ENCODE data around the gene EIF2S2. TPM values are rescaled to one million over a fixed set of nuclear protein-coding genes. Genes with fewer than 3 reads are reported as not detected.

The EIF2S2 gene
- polyA plus RNA-seq, 2 of the 4 experiments (the other 2 are of a cell fraction), result 149 to 227 TPM

- TF ChIP-seq NR3C1 (IDR thresholded peaks at IDR 0.05) (no peak), MAZ (IDR thresholded peaks at IDR 0.05; ENCODE audit: borderline replicate concordance, low read depth, low read length) (no peak), SREBF2 (IDR thresholded peaks at IDR 0.05) (no peak), REST (IDR thresholded peaks at IDR 0.05) (no peak)
Observed at GRCh38 chr20:34110025-34110744, 1.9 kb downstream of the EIF2S2 start (continued).

- WGBS (ENCODE audit: missing lambda C conversion rate), result 90% methylated on average over 6 of the region's 6 CpGs
Observed at GRCh38 chr20:34109442-34109841, 2.6 kb downstream of the EIF2S2 start.

GRCh38 chr20:34108616-34109174 lies 3.3 kb downstream of the EIF2S2 start:
- TF ChIP-seq FOSL2 (IDR thresholded peaks at IDR 0.05) (no peak), FOSL2 (CRISPR knock-in tag; IDR thresholded peaks at IDR 0.05) (no peak), RFX5 (IDR thresholded peaks at IDR 0.05) (no peak), TP53 (CRISPR knock-in tag; IDR thresholded peaks at IDR 0.05) (no peak), EP300 (IDR thresholded peaks at IDR 0.05) (no peak), GATA3 (IDR thresholded peaks at IDR 0.05; ENCODE audit: borderline replicate concordance) (no peak), HMGXB4 (CRISPR knock-in tag; IDR thresholded peaks at IDR 0.05; ENCODE audit: borderline replicate concordance) (no peak), CEBPB (IDR thresholded peaks at IDR 0.05) (no peak), MAZ (IDR thresholded peaks at IDR 0.05; ENCODE audit: borderline replicate concordance, low read depth, low read length) (no peak), ZSCAN20 (CRISPR knock-in tag; IDR thresholded peaks at IDR 0.05) (no peak), EHF (CRISPR knock-in tag; IDR thresholded peaks at IDR 0.05) (no peak), PBX3 (IDR thresholded peaks at IDR 0.05) (no peak), TFCP2L1 (CRISPR knock-in tag; IDR thresholded peaks at IDR 0.05) (no peak), MAFK (IDR thresholded peaks at IDR 0.05; ENCODE audit: partially characterized antibody) (no peak), JUNB (IDR thresholded peaks at IDR 0.05) (no peak), MYC (IDR thresholded peaks at IDR 0.05; ENCODE audit: borderline replicate concordance, low read length) (no peak), NFE2L2 (conservative IDR thresholded peaks at IDR 0.05; ENCODE audit: low read length) (no peak), NR3C1 (IDR thresholded peaks at IDR 0.05) (no peak), ZC3H11A (IDR thresholded peaks at IDR 0.05) (no peak), ELK1 (IDR thresholded peaks at IDR 0.05; ENCODE audit: low read depth, low read length) (no peak)
- no peak overlapping the region for H3K4me3 ChIP-seq
- FAIRE-seq (no peak), ATAC-seq (no peak), DNase-seq (ENCODE audit: low read depth in 1 of 2, low spot score in 1 of 2) (no peak)
- H3K4me2 ChIP-seq, result peak overlapping the region; percentile 98
- peaks cover 41% of the 10 kb centered on the region; the same call in 2 of the 3 replicates for H3K4me1 ChIP-seq
- no peaks in the 10 kb centered on the region for H3K9me3 ChIP-seq
- WGBS (ENCODE audit: missing lambda C conversion rate), result 77% methylated on average over 4 of the region's 4 CpGs
- H3K27ac ChIP-seq, result no peak overlapping the region
- CTCF ChIA-PET, result interaction anchor here (0.6 to 1.8 kb wide), 4 partner anchors 9 to 397 kb away, joined by 3 to 8 read pairs (median 4); no protein-coding TSS in a partner anchor
- POLR2A ChIA-PET, result interaction anchor here (0.7 kb wide), 1 partner anchor 17 kb away, joined by 5 read pairs; no protein-coding TSS in a partner anchor

More at GRCh38 chr20:34109442-34109841, 2.6 kb downstream of the EIF2S2 start:
- Histone ChIP-seq H3K4me3 (peak overlapping the region; percentile 80; the same call in 2 of the 3 replicates), H3K4me2 (peak overlapping the region; percentile 98), H3K27ac (no peak overlapping the region), H3K4me1 (peaks cover 41% of the 10 kb centered on the region; the same call in 2 of the 3 replicates), H3K9me3 (no peaks in the 10 kb centered on the region)
- DNase-seq (ENCODE audit: low read depth in 1 of 2, low spot score in 1 of 2) (no peak), ATAC-seq (no peak), FAIRE-seq (no peak)
- TF ChIP-seq ZSCAN20 (CRISPR knock-in tag; IDR thresholded peaks at IDR 0.05) (no peak), POLR2AphosphoS2 (conservative IDR thresholded peaks at IDR 0.05; ENCODE audit: low read length) (no peak)
- CTCF ChIA-PET, result interaction anchor here (1.8 kb wide), 1 partner anchor 20 kb away, joined by 8 read pairs; no protein-coding TSS in a partner anchor
- POLR2A ChIA-PET, result no interaction called here

Measured in A549 (cell line).